SK-N-MC (cell line): ENCODE results near the gene MS4A6E.

Experiments
- EZH2 ChIP-seq: fragments of 200-600 bp; sonication (generic); IDR thresholded peaks from one replicate; pipeline ENCODE4 v1.6.1; 2017; ENCODE audit warnings: antibody characterized with exemption
- POLR2AphosphoS5 ChIP-seq: IDR thresholded peaks from 2 replicates; pipeline ENCODE4 v1.6.1; 2012; ENCODE audit warnings: mild to moderate bottlenecking, low read depth, low read length, borderline replicate concordance

- no peak for TF ChIP-seq EZH2
- no peak for TF ChIP-seq POLR2AphosphoS5
These were observed 46.6 kb upstream of the MS4A6E start, which contains the start of gene MS4A4A for GRCh38 chr11:60280412-60280811.
